ENCODE data around the gene TBC1D22A.

Gene TBC1D22A

DNA sequence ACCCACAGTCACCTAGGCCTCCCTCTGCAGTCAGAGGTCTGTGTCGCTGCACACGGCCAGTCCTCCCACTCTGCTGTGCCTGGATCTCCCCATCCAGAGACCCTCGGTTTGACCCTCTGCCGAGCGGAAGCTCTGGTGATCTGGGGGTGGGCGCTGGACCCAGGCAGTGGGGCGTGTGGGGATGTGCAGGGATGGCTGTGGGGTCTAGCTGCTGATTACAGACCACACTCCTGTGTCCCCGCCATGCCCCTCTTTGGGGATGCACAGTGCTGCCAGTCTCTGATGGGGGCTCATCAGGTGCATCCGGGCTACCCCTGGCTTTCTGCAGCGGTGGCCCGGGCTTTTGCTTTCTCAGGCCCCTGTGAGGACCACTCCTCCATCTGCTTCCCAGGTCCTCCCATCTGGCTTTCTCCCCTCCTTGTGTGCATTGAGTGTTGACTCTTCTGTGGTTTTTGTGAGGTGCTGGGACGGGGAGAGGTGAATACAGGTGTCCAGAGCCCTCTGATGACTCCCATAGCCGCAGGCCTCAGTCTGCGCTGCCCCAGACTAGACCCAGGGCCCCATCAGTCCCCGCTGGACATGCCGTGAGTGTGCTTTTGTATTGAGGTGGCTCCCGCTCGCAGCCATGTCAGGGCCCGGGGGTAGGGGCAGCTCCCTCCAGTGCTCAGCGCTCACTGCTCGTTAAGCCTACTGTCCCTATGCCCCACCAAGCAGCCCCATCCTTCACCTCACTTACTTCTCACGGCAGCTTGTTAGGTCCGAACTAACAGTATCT lies 251.6 kb downstream of the TBC1D22A start:
- DNase-seq (ENCODE audit: low spot score), result no peak

DNA sequence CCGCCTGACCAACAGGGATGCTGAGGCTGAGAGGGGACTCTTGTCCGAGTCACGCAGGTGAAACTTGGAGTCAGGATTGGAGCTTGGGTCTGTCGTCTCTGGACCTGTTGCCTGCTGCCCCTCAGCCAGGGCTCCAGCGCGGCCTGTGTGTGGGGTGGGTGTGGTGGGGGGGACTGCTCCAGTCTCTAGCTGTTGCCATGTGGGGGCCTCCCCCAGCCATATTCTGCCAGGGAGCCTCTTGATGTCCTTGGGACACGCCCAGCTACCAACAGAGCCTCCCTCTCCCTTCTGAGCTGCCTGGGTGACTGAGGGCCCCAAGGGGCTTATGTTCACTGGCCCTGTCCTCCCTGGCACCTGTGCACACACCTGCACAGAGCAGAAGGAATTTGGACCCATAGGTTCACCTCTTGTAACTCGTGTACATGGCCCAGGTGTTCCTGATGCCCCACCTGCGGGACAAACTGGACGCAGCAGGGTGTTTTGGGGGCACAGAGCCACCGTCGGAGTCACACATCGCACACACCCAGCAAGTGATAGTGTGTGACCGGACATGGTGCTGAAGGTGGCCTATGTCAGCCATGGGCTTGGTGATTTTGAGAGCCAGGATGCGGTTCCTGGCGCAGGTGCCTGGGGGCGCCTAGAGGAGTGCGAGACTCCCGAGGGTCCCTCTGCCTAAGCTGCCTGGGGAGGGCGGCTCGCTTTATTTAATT lies 252.3 kb downstream of the TBC1D22A start:
- no peak for DNase-seq (ENCODE audit: low spot score)

DNA sequence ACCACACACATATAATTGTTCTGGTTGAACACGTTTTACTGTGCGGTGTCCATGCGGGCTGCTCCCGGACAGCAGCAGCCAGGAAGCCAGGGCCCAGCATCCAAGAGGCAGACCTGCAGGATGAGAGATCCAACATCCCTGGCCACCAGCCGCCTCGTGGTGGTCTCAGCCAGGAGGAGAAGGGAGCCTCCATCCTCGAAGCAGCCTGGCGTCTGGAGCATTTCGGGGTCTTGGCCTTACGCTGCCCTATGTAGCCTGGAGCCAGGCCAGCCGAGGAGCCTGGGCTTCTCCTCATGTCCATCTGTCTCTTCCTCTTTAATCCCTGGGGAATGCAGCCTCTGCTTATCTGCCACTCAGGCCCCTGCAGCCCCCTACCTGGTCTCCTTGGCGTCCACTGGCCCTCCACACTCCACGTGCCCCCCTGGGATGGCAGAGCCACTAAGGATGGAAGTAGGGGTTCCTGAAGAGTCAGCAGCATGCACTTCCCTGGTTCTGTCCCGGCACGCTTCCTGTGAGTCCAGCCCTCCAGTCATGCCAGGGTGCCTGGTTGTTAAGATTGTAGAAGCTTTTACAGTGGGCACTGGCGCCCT lies 253.2 kb downstream of the TBC1D22A start:
- DNase-seq (ENCODE audit: low spot score), result no peak

DNA sequence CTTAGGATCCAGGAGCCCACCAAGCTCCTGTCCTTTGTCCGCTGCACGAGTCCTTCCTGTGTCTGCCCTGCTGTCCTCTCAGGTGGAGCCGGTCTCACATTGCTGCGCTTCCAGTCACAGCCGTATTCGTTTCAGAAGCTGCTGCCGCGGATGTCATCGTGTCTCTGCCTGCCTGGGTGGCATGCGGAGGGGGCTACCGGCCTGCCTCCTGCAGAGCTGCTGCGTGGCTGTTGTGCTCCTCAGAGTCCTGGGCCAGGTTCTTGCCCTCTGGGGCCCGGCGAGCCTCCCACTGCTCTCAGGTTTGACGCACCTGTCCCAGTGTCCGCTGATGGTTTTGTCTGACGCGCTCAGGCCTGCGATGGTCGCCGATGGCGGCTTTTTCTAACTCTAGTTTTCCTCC lies 254.2 kb downstream of the TBC1D22A start:
- no peak for DNase-seq (ENCODE audit: low spot score)

DNA sequence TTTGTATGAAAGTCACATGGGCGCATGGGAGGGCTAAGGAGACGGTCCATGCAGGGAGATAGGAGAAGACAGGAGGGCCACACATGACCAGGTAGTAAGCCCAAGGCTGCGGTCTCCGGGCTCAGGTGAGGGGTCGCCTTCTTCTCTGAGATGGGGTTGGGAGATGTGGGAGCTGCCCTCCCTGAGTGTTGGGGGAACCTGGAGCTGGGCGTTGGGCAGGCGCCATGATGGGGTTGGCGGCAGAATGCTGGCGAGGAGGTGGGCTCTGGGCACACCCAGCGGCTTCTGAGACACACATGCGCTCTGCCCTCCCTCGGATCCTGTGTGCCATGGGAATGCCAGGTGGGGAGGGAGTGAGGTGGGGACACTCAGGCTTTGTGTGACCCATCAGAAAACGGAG lies 254.8 kb downstream of the TBC1D22A start:
- DNase-seq (ENCODE audit: low spot score), result no peak

DNA sequence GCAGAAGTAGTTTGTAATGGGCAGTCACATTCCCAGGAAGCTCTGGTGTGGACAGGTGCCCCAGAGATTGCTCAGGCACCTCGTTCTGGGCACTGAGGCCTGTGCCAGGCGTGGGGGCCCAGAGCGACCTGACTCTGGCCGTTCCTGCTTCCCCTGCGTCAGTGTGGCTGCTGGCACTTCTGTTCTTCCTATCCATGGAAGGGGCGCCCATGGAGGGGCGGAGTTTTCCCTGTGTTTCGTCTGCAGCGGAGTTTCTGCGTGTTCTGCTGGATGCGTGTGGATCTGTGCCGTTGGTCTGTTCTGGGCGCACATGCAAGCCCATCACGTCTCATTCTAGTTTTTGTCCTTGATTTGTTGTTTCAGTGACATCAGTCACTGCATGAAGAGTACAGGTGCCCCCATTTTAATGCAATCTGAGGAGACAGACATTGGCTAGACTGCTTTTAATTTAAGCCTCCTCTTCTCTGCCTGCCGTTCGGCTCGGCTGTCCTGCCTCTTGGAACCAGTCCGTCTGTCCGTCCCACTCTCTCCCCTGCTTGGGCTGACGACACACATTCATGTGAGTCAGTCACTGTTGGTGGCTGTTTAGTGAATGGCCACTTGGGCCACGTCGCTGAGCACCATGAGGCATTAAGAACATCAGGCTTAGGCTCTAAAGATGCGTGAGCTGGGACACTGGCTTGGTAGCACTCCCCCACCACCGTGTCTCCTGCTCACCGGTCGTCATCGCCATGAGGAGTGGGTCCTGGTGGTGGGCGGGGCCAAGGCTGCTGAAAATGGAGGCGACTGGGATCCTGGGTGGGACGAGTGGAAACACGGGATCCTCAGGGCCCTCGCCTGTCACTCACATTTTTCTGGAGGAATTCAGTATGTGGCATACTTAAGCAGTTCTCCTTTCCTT lies 255.8 kb downstream of the TBC1D22A start:
- no peak for DNase-seq (ENCODE audit: low spot score)

DNA sequence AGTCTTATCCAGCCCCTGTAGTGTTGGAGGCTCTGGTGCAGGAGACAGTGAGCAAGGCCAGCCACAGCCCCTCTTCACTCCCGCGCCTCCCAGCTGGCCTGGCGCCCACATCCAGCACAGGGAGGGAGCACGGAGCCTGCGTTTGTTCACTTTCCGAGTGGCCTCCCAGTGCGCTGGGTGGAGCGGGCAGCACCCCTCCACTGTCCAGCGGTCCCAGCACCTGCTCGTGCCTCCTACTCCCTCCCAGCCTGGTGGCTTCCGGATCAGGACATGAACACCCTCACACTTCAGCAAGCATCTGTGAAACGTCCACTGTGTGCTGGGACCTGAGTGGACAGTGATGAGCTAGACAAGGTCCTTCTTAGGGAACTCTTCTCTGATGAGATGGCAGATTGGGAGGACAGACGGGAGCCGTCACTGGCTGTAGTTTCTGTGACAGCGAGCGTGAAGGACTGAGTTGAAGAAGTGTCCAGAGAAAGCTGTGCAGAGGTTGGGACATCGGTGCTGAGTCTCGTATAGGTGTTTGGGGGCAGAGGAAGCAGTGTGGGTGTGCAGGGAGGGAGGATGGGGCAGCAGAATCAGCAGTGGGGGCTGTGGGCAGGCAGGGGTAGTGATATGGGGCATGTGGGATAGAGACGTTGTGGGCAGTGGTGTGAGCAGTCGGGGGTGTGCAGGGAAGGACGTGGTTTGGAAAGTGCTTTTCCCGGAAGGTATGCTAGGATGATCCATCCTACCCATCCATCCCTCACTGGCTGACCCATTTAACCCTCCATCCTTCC lies 256.8 kb downstream of the TBC1D22A start:
- no peak for DNase-seq (ENCODE audit: low spot score)

DNA sequence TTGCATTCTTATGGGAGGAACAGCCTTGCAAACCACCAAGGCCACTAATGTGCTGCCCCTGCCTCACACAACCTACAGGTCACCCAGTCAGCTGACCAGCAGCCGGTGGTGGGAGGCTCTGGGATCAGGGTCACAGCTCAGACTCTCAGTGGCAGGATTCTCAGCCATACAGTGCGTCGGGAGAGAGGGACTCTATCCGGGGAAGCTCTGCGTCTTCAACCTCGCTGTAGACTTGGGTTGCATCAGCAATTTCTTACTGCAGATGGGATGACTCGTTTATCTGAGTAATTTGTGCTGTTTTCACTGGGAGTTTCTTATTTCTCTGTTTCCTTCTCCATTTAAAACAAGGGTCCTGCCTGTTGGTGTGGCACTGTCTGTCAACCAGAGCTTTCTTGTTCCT lies 257.7 kb downstream of the TBC1D22A start:
- no peak for DNase-seq (ENCODE audit: low spot score)

DNA sequence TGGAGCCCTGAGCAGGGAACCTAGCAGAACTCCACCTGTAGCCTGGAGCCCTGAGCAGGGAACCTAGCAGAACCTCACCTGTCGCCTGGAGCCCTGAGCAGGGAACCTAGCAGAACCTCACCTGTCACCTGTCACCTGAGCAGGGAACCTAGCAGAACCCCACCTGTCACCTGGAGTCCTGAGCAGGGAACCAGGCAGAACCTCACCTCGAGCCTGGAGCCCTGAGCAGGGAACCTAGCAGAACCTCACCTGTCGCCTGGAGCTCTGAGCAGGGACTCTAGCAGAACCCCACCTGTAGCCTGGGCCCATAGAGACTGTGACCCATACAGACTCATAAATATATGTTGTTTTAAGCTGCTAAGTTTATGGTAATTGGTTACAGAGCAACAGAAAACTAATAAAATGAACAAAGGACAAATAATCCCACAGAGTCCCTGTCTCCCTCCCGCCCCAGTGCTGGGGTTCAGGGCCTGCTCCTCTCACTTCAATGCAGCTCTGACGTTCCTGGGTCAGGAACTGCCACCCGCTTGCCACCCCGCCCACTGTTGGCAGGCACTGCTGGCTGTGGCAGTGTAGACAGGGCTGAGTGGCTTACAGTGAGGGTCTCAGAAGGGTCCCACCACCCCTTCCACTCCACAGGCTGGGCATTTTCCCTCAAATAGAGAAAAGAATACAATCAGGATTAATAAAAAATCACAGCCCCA lies 259.1 kb downstream of the TBC1D22A start:
- DNase-seq (ENCODE audit: low spot score), result no peak

DNA sequence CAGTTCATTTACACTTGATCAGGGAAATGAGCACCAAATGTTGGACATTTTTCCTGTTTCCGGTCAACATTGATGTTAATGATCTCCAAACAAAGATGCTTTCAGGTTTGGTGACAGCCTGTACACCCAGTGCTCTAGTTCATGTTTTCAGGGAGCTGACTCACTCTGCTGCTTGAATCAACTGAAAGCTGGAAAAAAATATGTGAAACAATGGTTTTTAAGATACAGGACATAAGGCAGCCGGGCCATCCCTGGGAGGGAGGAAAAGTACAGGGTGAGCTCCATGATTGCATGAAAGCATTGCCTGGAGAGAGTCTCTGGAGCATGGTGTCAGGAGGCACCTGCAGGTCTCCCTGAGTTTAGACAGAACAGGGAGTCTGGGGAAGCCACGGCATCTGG lies 259.6 kb downstream of the TBC1D22A start:
- peak; percentile 15 for DNase-seq (ENCODE audit: low spot score)

DNA sequence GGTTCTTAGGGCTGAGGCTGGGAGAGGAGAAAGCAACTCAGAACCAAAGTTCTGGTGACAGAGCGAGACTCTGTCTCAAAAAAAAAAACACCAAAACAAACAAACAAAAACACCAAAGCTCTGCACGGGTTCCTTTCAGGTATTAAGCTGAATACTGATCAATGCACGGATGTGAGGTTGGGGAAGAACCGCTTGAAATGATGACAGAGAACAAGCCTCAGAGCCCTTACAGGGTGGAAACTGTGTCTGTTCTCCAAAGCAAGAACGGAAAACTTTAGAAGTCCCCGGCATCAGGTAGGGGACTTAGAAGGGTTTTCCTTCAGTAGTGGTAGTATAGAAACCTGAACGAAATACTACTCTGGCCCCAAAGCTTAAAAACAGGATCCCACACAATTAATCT lies 260.0 kb downstream of the TBC1D22A start:
- DNase-seq (ENCODE audit: low spot score), result no peak

DNA sequence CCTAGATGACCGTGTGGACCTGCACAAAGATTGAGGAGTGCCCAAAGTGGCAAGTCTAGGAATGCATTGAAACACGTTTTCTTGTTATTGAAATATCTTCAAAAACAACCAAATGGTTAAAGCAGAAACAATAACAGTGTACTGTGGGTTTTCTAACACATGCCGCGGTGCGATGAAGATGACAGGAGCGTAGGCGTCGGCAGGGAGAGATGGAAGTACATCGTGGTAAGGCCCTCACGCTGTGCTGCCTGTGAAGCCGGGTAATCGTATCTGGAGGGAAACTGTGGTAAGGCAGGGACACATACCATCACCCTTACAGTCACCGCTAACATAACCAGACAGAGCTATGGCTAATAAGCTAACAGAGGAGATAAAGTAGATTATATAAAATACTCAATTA lies 261.4 kb downstream of the TBC1D22A start:
- DNase-seq (ENCODE audit: low spot score), result no peak

DNA sequence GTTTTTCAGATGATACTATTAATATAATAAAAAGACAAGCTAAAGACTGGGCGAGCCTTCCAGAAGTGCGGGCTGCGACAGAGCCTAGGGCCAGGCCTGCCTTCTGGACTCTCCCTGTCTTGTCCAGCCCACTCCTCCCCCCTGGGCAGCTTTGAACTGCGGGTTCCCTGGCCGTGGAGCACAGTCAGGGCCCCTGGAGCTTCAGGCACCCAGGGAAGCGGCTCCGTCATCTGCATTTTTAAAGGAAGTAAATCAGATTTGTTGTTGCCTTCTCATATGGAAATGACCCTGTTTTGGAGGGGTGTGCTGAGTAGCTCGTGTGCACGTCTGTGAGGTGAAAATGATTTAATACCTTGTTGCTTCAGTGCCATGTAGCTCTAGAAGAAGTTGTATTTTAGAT lies 265.3 kb downstream of the TBC1D22A start:
- no peak for DNase-seq (ENCODE audit: low spot score)

DNA sequence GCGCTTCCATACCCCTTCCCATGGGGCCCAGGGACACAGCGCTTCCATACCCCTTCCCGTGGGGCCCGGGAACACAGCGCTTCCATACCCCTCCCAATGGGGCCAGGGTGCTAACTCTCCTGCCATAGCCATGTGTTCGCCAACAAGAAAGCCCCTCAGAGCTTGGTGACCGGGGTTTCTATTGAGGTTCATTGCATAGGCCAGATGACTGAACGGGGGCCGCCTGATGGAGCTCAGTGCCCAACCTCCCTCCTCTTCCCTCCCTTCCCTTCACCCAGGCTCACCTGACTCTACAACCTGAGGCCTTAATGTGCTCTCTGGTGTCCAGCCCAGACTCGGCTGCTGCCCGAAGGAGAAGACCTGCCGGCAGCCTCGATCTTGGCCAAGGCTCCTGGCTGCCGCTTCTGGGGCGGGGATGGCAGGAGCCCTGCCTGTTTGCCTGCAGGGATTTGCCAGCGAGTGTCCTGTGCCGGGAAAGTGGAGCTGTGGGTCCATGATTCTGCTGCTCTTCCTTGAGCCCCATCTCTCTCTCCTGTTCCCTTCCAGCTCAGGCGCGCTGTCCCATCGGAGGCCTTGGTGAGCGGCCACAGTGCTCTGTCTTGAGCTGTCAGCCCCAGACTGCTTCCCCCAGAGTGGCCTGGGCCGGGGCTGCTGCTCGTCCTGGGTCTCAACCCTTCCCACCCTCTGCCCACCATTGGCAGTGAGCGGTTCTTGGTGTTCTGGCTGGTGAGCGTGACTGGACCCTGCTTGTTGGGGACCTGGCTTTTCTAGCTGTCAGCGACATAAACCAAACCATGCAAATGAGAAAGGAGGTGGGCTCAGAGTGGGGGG lies 267.0 kb downstream of the TBC1D22A start:
- no peak for DNase-seq (ENCODE audit: low spot score)

DNA sequence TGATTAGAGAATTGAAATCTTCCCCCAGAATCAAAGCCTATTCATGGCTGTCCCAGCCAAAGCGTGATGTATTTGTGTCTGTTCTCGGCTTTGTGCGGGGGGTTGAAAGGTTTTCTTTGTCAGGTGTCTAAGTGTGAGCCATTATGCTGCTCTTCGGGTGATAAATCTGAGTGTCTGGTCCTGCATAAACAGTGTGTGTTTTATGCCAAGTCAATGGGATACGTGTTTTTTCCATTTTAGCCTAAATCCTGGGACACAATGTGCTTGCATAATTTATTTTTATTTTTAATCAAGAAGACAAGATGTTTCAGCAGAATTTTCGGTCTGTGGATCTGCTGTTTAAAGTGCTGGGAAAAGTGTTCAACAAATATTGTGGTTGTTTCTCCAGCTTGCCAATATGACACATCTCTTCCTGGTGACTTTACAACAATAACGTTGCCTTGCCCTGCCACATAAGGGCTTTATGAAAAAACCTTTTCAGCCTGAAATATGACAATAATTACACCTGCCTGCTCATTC lies 267.8 kb downstream of the TBC1D22A start:
- DNase-seq (ENCODE audit: low spot score), result no peak

DNA sequence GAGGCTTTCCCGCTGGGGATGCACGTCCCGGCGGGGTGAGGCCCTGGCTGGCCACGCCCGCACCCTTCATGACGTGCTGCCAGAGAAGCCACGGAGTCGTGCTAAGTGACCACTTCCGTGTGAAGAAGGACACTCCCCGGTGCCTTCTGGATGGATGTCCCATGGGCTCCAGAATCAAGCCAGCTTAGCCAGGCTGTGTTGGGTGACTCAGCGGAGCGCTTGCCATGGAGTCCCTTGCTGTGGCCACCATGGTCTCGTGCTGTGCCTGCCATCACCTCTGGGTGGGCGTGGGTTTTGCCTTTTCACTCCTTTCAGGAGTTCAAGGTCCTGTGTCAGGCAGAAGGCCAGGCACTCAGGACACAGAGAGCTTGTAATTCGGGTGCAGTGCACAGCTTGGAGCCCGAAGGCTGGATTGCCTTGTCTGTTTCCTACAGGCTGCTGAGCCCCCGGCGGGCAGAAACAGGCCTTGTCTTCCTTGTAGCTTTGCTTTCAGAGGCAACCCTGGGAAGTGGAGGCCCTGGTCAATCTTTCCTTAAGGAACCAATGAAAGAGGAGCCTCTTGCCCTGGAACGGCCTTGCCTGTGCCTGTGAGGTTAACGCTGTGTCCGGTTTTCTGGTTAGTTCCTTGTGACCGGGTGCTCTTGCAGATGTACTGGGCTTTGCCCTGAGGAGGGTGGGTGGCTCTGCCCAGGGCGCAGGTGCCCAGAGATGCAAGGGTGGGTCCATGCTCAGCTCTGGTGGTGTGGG lies 268.6 kb downstream of the TBC1D22A start:
- DNase-seq (ENCODE audit: low spot score), result no peak

DNA sequence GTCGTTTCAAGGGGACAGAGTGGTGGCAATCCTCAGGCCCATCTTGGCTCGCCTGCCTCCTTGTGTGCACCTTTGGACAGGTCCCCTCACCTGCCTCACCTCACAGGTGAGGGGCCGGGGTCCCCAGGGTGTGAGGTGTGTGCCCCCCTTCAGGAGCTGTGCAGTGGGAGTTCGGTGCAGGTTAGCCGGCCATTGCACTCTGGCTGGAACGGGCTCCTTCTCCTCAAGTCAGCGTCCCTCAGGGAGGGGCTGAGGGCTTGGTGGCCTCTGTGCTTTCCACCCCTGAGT lies 269.1 kb downstream of the TBC1D22A start:
- DNase-seq (ENCODE audit: low spot score), result no peak

DNA sequence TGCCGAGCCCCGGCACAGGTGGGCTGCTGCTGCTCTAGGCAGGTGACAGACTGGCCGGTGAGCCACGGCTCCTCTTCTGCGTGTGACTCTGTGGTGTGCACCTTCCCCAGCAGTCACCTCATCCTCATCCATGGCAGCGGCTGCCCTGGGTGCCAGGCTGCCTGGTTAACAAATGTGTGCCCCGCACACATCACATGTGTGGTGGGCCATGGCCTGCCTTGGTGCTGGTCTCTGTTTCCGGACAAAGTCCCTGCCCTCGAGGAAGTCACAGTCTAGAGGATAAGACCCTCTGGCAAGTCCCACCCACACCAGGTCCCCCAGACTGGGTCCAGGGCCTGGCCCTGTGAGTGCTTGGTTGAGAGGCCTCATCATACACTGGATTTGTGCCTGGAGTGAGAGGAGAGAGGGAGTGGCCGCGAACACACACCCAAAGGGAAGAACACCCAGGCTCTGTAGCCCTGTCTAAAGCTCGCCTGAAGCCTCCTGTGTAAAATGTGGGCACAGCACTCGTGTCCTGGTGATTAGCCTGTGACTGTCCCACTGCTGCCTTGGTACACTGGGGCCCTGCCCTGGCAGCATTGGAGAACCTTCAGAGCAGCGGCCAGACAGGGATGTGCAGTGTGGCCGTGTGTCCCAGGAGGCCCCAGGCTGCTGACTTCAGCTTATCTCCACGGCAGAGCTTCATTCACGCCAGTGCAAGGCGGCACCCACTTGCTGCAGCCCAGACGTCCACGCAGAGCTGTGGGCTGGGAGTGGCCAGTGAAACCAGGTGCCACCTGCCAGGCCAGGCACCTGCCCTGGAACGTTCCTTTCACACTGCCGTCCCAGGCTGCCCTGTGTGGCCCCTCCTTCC lies 269.9 kb downstream of the TBC1D22A start:
- no peak for DNase-seq (ENCODE audit: low spot score)

Data from globus pallidus (tissue), 1 donor.